OCI-LY3 (cell line): Measurements from ENCODE around the gene DCUN1D4.

Experiments used
- EZH2phosphoT487 ChIP-seq: fragments of 200-600 bp; shearing (Covaris generic); IDR thresholded peaks from 2 replicates; pipeline ENCODE4 v1.6.1; 2018; ENCODE audit warnings: antibody characterized with exemption, mixed run types, low read depth
- TF ChIP-seq, protein P1 (sequence below): fragments of 200-600, 300-600 bp; sonication (generic); IDR thresholded peaks from 2 replicates; pipeline ENCODE4 v1.5.1; 2014; ENCODE audit warnings: antibody characterized with exemption, low read length, low read depth

DNA sequence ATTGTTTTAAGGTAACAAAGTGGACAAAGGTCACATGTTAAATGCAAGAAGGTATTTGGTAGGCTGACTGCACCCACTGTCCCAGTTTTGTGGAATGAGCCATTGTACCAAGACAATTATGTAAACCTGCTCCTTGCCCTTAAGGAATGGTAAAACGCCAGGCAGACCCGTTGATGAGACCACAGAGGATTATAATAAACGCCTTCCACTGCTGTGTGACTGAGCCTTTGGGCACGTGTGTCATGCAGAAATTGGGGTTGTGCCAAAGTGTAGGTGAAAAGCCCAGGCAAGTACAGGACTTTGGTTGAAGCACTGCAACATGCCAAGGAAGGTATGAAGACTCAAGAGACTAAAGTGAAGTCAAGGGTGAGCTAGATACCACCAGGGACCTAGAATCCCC is 117.5 kb downstream of the DCUN1D4 start:
- TF ChIP-seq, protein P1, sequence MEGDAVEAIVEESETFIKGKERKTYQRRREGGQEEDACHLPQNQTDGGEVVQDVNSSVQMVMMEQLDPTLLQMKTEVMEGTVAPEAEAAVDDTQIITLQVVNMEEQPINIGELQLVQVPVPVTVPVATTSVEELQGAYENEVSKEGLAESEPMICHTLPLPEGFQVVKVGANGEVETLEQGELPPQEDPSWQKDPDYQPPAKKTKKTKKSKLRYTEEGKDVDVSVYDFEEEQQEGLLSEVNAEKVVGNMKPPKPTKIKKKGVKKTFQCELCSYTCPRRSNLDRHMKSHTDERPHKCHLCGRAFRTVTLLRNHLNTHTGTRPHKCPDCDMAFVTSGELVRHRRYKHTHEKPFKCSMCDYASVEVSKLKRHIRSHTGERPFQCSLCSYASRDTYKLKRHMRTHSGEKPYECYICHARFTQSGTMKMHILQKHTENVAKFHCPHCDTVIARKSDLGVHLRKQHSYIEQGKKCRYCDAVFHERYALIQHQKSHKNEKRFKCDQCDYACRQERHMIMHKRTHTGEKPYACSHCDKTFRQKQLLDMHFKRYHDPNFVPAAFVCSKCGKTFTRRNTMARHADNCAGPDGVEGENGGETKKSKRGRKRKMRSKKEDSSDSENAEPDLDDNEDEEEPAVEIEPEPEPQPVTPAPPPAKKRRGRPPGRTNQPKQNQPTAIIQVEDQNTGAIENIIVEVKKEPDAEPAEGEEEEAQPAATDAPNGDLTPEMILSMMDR = no peak
- no peak for TF ChIP-seq EZH2phosphoT487
